SK-N-SH (cell line): ENCODE results near the gene KRTAP3-1. TPM values are rescaled to one million over a fixed set of nuclear protein-coding genes. Genes with fewer than 3 reads are reported as not detected.

Source experiments
- CTCF ChIA-PET: fragments of 300-600, 350-600 bp; formaldehyde crosslinking; extraction: SDS; loops from one replicate; lab custom pipeline; 2021; lab: Yijun Ruan, JAX
- POLR2A ChIA-PET: fragments of 350-600 bp; sonication (Branson Sonifier 250); formaldehyde crosslinking; extraction: SDS; loops from one replicate; lab custom pipeline; 2020; ENCODE audit warnings: antibody characterized with exemption, inconsistent platforms; lab: Yijun Ruan, JAX
- DNase-seq: peaks from one replicate; pipeline ENCODE4 v3.0.0; 2012
- H2AFZ ChIP-seq: fragments of 200-600 bp; sonication (generic); 2 replicates; pipeline ENCODE4 v1.8.1; 2016; ENCODE audit warnings: antibody characterized with exemption, mild to moderate bottlenecking, low read depth
- H3F3A ChIP-seq: fragments of 200-600 bp; sonication (generic); replicated peaks from 2 replicates; pipeline ENCODE3; 2016; ENCODE audit warnings: antibody characterized with exemption, mild to moderate bottlenecking; ENCODE audit not compliant: insufficient read depth
- H3K27ac ChIP-seq, 2 experiments: fragments of 200-500 bp in 1 of 2; fragments of 200-600 bp in 1 of 2; sonication (Bioruptor generic) in 1 of 2; sonication (generic), shearing (Covaris generic) in 1 of 2; 2 replicates each; pipeline versions ENCODE4 v1.5.1 to v1.6.1; 2014 to 2016; ENCODE audit warnings: low read depth in 2 of 2, inconsistent platforms in 1 of 2, low read length in 1 of 2, mild to moderate bottlenecking in 1 of 2, mixed read lengths in 1 of 2
- H3K27me3 ChIP-seq: fragments of 200-600 bp; sonication (generic), shearing (Covaris generic); 2 replicates; pipeline ENCODE4 v1.6.1; 2016; ENCODE audit warnings: mixed run types; ENCODE audit not compliant: insufficient read depth
- H3K36me3 ChIP-seq, 2 experiments: fragments of 200-500 bp in 1 of 2; fragments of 200-600 bp in 1 of 2; sonication (Bioruptor generic) in 1 of 2; sonication (generic) in 1 of 2; replicated peaks in 1 of 2; 2 replicates each; pipeline versions ENCODE3 to v1.5.1; 2014 to 2016; ENCODE audit warnings: low read length in 1 of 2, mild to moderate bottlenecking in 1 of 2; ENCODE audit not compliant: insufficient read depth in 2 of 2, control insufficient read depth in 1 of 2
- H3K4me1 ChIP-seq, 2 experiments: fragments of 200-500 bp in 1 of 2; fragments of 200-600 bp in 1 of 2; sonication (Bioruptor generic) in 1 of 2; sonication (generic), shearing (Covaris generic) in 1 of 2; 2 replicates each; pipeline versions ENCODE4 v1.5.1 to v1.6.1; 2014 to 2016; ENCODE audit warnings: low read depth in 1 of 2, low read length in 1 of 2, mixed run types in 1 of 2; ENCODE audit not compliant: insufficient read depth in 2 of 2, control insufficient read depth in 1 of 2
- H3K4me2 ChIP-seq: fragments of 200-600 bp; sonication (generic), shearing (Covaris generic); 2 replicates; pipeline ENCODE4 v1.6.1; 2017; ENCODE audit warnings: mixed run types
- H3K4me3 ChIP-seq, 2 experiments: fragments of 200-500 bp in 1 of 2; fragments of 200-600 bp in 1 of 2; sonication (Bioruptor generic) in 1 of 2; sonication (generic), shearing (Covaris generic) in 1 of 2; 2 replicates each; pipeline versions ENCODE4 v1.5.1 to v1.8.1; 2014 to 2016; ENCODE audit warnings: low read depth in 2 of 2, inconsistent platforms in 1 of 2, low read length in 1 of 2, mild to moderate bottlenecking in 1 of 2, mixed read lengths in 1 of 2, moderate library complexity in 1 of 2
- H3K79me2 ChIP-seq: fragments of 200-600 bp; sonication (generic); 2 replicates; pipeline ENCODE4 v1.8.1; 2017; ENCODE audit warnings: mild to moderate bottlenecking; ENCODE audit not compliant: insufficient read depth
- H3K9ac ChIP-seq: fragments of 200-600 bp; sonication (generic); 2 replicates; pipeline ENCODE4 v1.6.1; 2017; ENCODE audit warnings: mixed run types
- H3K9me2 ChIP-seq: fragments of 200-600 bp; sonication (generic); 2 replicates; pipeline ENCODE4 v1.6.1; 2017; ENCODE audit warnings: mixed run types
- H3K9me3 ChIP-seq: fragments of 200-600 bp; sonication (generic); 2 replicates; pipeline ENCODE4 v1.6.1; 2017; ENCODE audit warnings: mixed run types, mild to moderate bottlenecking, moderate library complexity
- H4K20me1 ChIP-seq: fragments of 200-600 bp; sonication (generic); 2 replicates; pipeline ENCODE4 v1.6.1; 2017; ENCODE audit warnings: mild to moderate bottlenecking, mixed run types; ENCODE audit not compliant: insufficient read depth
- CTCF ChIP-seq: fragments of 200-600 bp; sonication (generic); IDR thresholded peaks from 2 replicates; pipeline ENCODE4 v1.6.1; 2017; ENCODE audit warnings: antibody characterized with exemption, mild to moderate bottlenecking, moderate library complexity
- ELF1 ChIP-seq: IDR thresholded peaks from 2 replicates; pipeline ENCODE4 v1.4.0; 2012
- FOSL2 ChIP-seq: IDR thresholded peaks from 2 replicates; pipeline ENCODE4 v1.4.0; 2012; ENCODE audit warnings: low read depth, mild to moderate bottlenecking, moderate library complexity, borderline replicate concordance
- GATA2 ChIP-seq: sonication (generic); formaldehyde crosslinking; IDR thresholded peaks from 2 replicates; pipeline ENCODE4 v1.5.0; 2020; ENCODE audit warnings: mild to moderate bottlenecking, missing genetic modification reagents
- MEF2A ChIP-seq: IDR thresholded peaks from 2 replicates; pipeline ENCODE4 v1.4.0; 2012; ENCODE audit warnings: low read depth, borderline replicate concordance
- MXI1 ChIP-seq: IDR thresholded peaks from 2 replicates; pipeline ENCODE4 v1.6.1; 2012; ENCODE audit warnings: mild to moderate bottlenecking, low read depth, low read length, improper control_type of control experiment
- NRF1 ChIP-seq: IDR thresholded peaks from 2 replicates; pipeline ENCODE4 v1.6.1; 2012; ENCODE audit warnings: low read depth, mild to moderate bottlenecking, low read length
- PBX3 ChIP-seq: IDR thresholded peaks from 2 replicates; pipeline ENCODE4; 2012
- RCOR1 ChIP-seq: fragments of 150-350 bp; IDR thresholded peaks from 2 replicates; pipeline ENCODE4 v1.6.1; 2017; ENCODE audit warnings: antibody characterized with exemption, low read length
- SIN3A ChIP-seq: IDR thresholded peaks from 2 replicates; pipeline ENCODE4 v1.6.1; 2012; ENCODE audit warnings: low read depth, mild to moderate bottlenecking, low read length, moderate library complexity, borderline replicate concordance
- TEAD4 ChIP-seq: IDR thresholded peaks from 2 replicates; pipeline ENCODE4 v1.4.0; 2012; ENCODE audit warnings: mild to moderate bottlenecking, borderline replicate concordance; ENCODE audit not compliant: insufficient read depth
- YY1 ChIP-seq: IDR thresholded peaks from 2 replicates; pipeline ENCODE4 v1.4.0; 2012; ENCODE audit warnings: low read depth, mild to moderate bottlenecking
- ZBTB33 ChIP-seq: IDR thresholded peaks from 2 replicates; pipeline ENCODE4 v1.4.0; 2012; ENCODE audit warnings: low read depth, borderline replicate concordance
- WGBS: methylation state at CpG from one replicate; pipeline ENCODE4 v1.1.6; 2017; ENCODE audit warnings: low lambda C conversion rate; 5-methylcytosine and 5-hydroxymethylcytosine counted together
- polyA plus RNA-seq, 3 experiments: library from polyadenylated mRNA; depleted of rRNA; stranded (reverse); fragments of >200 nt; gene quantifications; 2 replicates each; pipeline ENCODE4 v1.2.3, GENCODE V29; 2012

KRTAP3-1 gene
- polyA plus RNA-seq, 1 of the 3 experiments (the other 2 are of a cell fraction): not detected

GRCh38 chr17:41016578-41017215, 7.8 kb upstream of the KRTAP3-1 start:
- Histone ChIP-seq H3K9me2 (no peaks in the 10 kb centered on the region), H4K20me1 (no peaks in the 10 kb centered on the region), H3K4me1 (no peaks in the 10 kb centered on the region), H3F3A (no peaks in the 10 kb centered on the region), H3K9ac (no peak overlapping the region), H2AFZ (no peak overlapping the region), H3K4me2 (no peak overlapping the region), H3K27ac (no peak overlapping the region), H3K79me2 (no peaks in the 10 kb centered on the region), H3K4me3 (no peak overlapping the region), H3K9me3 (no peaks in the 10 kb centered on the region), H3K36me3 (no peaks in the 10 kb centered on the region), H3K27me3 (peaks cover 31% of the 10 kb centered on the region; the same call in 1 of the 2 replicates)
- DNase-seq: no peak
- ChIA-PET CTCF (interaction anchor here (0.7 to 0.8 kb wide), 2 partner anchors 9 to 32 kb away, joined by 3 read pairs; no protein-coding TSS in a partner anchor), POLR2A (no interaction called here)
- 23% methylated on average over 12 of the region's 13 CpGs for WGBS
- TF ChIP-seq NRF1: no peak
- TF ChIP-seq, all 33 proteins: peak for 0

GRCh38 chr17:41015454-41015853, 6.5 kb upstream of the KRTAP3-1 start:
- DNase-seq: no peak
- Histone ChIP-seq H3K9ac (no peak overlapping the region), H3K4me1 (no peaks in the 10 kb centered on the region), H2AFZ (no peak overlapping the region), H3K9me2 (no peaks in the 10 kb centered on the region), H4K20me1 (no peaks in the 10 kb centered on the region), H3K9me3 (no peaks in the 10 kb centered on the region), H3K27me3 (peaks cover 36% of the 10 kb centered on the region; the same call in 1 of the 2 replicates), H3K36me3 (no peaks in the 10 kb centered on the region), H3K27ac (no peak overlapping the region), H3F3A (no peaks in the 10 kb centered on the region), H3K4me3 (no peak overlapping the region), H3K79me2 (no peaks in the 10 kb centered on the region), H3K4me2 (no peak overlapping the region)
- ChIA-PET POLR2A (no interaction called here), CTCF (interaction anchor here (0.6 kb wide), 1 partner anchor 58 kb away, joined by 3 read pairs; no protein-coding TSS in a partner anchor)
- no peak for TF ChIP-seq GATA2
- no peak for TF ChIP-seq MEF2A
- TF ChIP-seq YY1: no peak
- no peak for TF ChIP-seq ZBTB33
- no peak for TF ChIP-seq SIN3A
- TF ChIP-seq MXI1: no peak
- no peak for TF ChIP-seq RCOR1
- 14% methylated on average over 7 of the region's 7 CpGs for WGBS

GRCh38 chr17:41013606-41014005, 4.7 kb upstream of the KRTAP3-1 start:
- CTCF ChIA-PET: interaction anchor here (0.8 to 1.0 kb wide), 3 partner anchors 67 to 649 kb away, joined by 3 to 4 read pairs (median 3); no protein-coding TSS in a partner anchor
- TF ChIP-seq MEF2A (no peak), YY1 (no peak), FOSL2 (no peak), NRF1 (no peak), PBX3 (no peak), CTCF (no peak), ELF1 (no peak), TEAD4 (no peak)

More at GRCh38 chr17:41013606-41014005, 4.7 kb upstream of the KRTAP3-1 start:
- no peak overlapping the region for H3K27ac ChIP-seq
- H3K4me3 ChIP-seq: no peak overlapping the region
- H3K27me3 ChIP-seq: peaks cover 38% of the 10 kb centered on the region; the same call in 1 of the 2 replicates
- DNase-seq: no peak
- H4K20me1 ChIP-seq: no peaks in the 10 kb centered on the region
- POLR2A ChIA-PET: no interaction called here
- H3K79me2 ChIP-seq: no peaks in the 10 kb centered on the region
- H3K36me3 ChIP-seq: no peaks in the 10 kb centered on the region
- H3K9ac ChIP-seq: no peak overlapping the region
- H3K4me1 ChIP-seq: no peaks in the 10 kb centered on the region
- H2AFZ ChIP-seq: no peak overlapping the region
- H3K9me3 ChIP-seq: no peaks in the 10 kb centered on the region
- H3F3A ChIP-seq: no peaks in the 10 kb centered on the region
- 0% methylated on average over 1 of the region's 1 CpG for WGBS
- H3K9me2 ChIP-seq: no peaks in the 10 kb centered on the region
- no peak overlapping the region for H3K4me2 ChIP-seq
